Esophagus squamous epithelium (tissue), 5 donors: ENCODE measurements around the gene FANCE. TPM values are rescaled to one million over a fixed set of nuclear protein-coding genes. Genes with fewer than 3 reads are reported as not detected.

Experiments
- DNase-seq: peaks from one replicate; lab custom pipeline; 2025; lab: John Stamatoyannopoulos, UW
- H3K27ac ChIP-seq, 4 donors: fragments of 200-600 bp; sonication (generic); one replicate each; pipeline ENCODE4 v1.5.1; 2016 to 2019; ENCODE audit warnings: mild to moderate bottlenecking in 1 of 4
- H3K27me3 ChIP-seq, 4 donors: fragments of 200-600 bp; sonication (generic); 1 replicate in 3 of 4; 2 replicates in 1 of 4; pipeline versions ENCODE4 v1.5.1 to v1.6.0; 2017 to 2021; ENCODE audit warnings: antibody characterized with exemption in 1 of 4
- H3K36me3 ChIP-seq, 3 donors: fragments of 200-600 bp; sonication (generic); one replicate each; pipeline ENCODE4 v1.5.1; 2016 to 2019
- H3K4me1 ChIP-seq, 3 donors: fragments of 200-600 bp; sonication (generic); one replicate each; pipeline ENCODE4 v1.5.1; 2017 to 2019
- H3K4me3 ChIP-seq, 4 donors: fragments of 200-600 bp; sonication (generic); 1 replicate in 3 of 4; 2 replicates in 1 of 4; pipeline ENCODE4 v1.5.1; 2016 to 2019; ENCODE audit warnings: mild to moderate bottlenecking in 2 of 4, moderate library complexity in 1 of 4
- H3K9me3 ChIP-seq, 3 donors: fragments of 200-600 bp; sonication (generic); one replicate each; pipeline ENCODE4 v1.5.1; 2016 to 2019
- CTCF ChIP-seq, 6 experiments: fragments of 450-650 bp in 4 of 6; fragments of 200-600 bp in 2 of 6; sonication (generic) in 2 of 6; IDR thresholded peaks; one replicate each; pipeline ENCODE4 v1.5.1; 2016 to 2019; ENCODE audit warnings: antibody characterized with exemption in 6 of 6, mild to moderate bottlenecking in 4 of 6, moderate library complexity in 4 of 6
- POLR2A ChIP-seq, 4 donors: fragments of 450-650 bp; IDR thresholded peaks; one replicate each; pipeline ENCODE4 v1.6.1; 2017; ENCODE audit warnings: antibody characterized with exemption in 4 of 4, mild to moderate bottlenecking in 4 of 4, moderate library complexity in 3 of 4
- WGBS, 2 donors: methylation state at CpG; one replicate each; pipeline ENCODE4 v1.1.5; 2018; 5-methylcytosine and 5-hydroxymethylcytosine counted together
- intact Hi-C: fragments of 100-400 bp; cut with DNase I; formaldehyde crosslinking; loops from one replicate; pipeline ENCODE4 v1.15.0; 2022
- total RNA-seq, 4 donors: library from RNA; depleted of rRNA; stranded (reverse); fragments of >200 nt; gene quantifications; one replicate each; pipeline ENCODE4 v1.1.0, GENCODE V29; 2016
- donor health status: DM: yes; HTN: yes; CAD: no.

Gene FANCE
- total RNA-seq, 4 donors from 2014 or later: 6.9 to 15.5 (median 8.0) TPM

DNA sequence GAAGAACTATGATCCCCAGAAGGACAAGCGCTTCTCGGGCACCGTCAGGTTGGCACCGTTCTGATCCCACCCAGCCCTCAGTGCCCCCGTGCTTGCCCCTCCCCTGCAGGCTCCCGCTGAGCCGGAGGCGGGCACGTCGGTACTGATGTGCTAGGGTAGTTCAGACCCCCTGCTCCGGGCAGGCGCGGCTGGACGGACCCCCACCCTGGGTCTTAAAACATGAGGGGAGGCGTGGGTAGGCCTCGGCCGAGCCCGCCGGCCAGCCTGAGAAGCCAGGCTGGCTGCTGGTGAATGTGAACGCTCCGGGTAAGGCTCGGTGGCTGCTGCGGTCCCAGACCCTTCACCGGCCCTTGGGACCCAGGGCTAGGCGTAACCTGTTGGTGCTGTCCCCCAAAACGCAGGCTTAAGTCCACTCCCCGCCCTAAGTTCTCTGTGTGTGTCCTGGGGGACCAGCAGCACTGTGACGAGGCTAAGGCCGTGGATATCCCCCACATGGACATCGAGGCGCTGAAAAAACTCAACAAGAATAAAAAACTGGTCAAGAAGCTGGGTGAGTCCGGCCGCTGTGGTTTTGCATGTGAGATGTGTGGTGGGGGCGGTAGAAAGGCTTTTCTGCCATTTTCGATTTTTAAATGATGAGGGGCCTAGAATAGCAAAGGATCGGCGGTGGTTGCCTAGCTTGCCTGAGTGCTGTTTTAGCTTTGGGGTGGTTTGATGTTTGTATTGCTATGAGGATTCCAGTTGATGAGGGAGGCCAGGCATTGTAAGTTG lies 17.0 kb downstream of the FANCE start:
- WGBS, 2 donors: 1 to 5% methylated on average over 7 to 11 of the region's 37 CpGs
- no peak for DNase-seq
- TF ChIP-seq POLR2A (IDR thresholded peaks at IDR 0.05): no peak
- Histone ChIP-seq H3K9me3 (no peaks in the 10 kb centered on the region), H3K4me3 (peak overlapping the region; percentile 64 to 91 (median 74)), H3K4me1 (peaks cover 21 to 60% (median 25%) of the 10 kb centered on the region in 3 donors), H3K27ac (peak overlapping the region; percentile 91 to 93 (median 92)), H3K36me3 (peaks cover 12 to 74% (median 16%) of the 10 kb centered on the region in 3 donors), H3K27me3 (no peaks in the 10 kb centered on the region)
- intact Hi-C loops: no loop called here

DNA sequence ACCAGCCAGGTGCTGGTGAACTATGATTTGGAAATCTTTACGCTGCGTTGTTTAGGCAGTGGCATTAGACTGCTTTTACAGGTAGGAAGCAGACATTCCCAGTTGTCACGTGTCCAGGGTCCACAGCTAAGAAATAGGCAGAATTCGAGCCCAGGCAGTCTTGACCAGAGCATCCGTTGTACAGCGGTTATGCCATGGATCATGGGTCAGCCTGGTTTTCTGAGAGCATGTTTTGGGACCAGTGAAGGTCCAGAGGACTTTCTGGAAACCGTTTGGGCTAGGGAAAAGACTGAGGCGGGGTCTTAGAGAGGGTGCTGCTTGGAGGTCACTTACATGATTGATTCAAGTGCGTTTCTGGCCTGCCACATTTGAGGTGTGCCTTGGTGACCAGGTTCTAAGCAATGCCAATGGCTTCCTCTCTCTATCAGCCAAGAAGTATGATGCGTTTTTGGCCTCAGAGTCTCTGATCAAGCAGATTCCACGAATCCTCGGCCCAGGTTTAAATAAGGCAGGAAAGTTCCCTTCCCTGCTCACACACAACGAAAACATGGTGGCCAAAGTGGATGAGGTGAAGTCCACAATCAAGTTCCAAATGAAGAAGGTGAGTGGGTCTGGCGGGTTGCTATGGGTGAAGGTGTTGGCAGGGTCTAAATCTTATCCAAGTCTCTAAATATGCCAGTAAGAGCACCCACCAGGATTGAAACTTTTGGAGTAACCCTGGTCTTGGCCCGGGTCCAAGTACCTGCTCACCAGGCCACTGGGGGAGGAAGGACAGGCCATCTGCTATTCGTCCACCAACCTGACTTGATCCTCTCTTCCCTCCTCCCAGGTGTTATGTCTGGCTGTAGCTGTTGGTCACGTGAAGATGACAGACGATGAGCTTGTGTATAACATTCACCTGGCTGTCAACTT lies 17.9 kb downstream of the FANCE start:
- peaks cover 21 to 62% (median 25%) of the 10 kb centered on the region in 3 donors for H3K4me1 ChIP-seq
- WGBS, 2 donors: 15 to 28% methylated on average over 15 to 18 of the region's 18 CpGs
- H3K27ac ChIP-seq: peak overlapping the region; percentile 91 to 93 (median 92)
- peaks cover 12 to 80% (median 16%) of the 10 kb centered on the region in 3 donors for H3K36me3 ChIP-seq
- TF ChIP-seq CTCF (IDR thresholded peaks at IDR 0.05) (no peak), POLR2A (IDR thresholded peaks at IDR 0.05) (no peak)
- no peaks in the 10 kb centered on the region for H3K9me3 ChIP-seq
- intact Hi-C loops: no loop called here
- DNase-seq: no peak
- H3K27me3 ChIP-seq: no peaks in the 10 kb centered on the region
- H3K4me3 ChIP-seq: peak overlapping the region; percentile 64 to 91 (median 74)

GRCh38 chr6:35470663-35471120 lies 18.6 kb downstream of the FANCE start:
- peaks cover 21 to 67% (median 25%) of the 10 kb centered on the region in 3 donors for H3K4me1 ChIP-seq
- peak overlapping the region; percentile 64 to 91 (median 74) for H3K4me3 ChIP-seq
- WGBS, 2 donors: 37 to 39% methylated on average over 3 of the region's 3 CpGs
- H3K9me3 ChIP-seq: no peaks in the 10 kb centered on the region
- H3K36me3 ChIP-seq: peaks cover 12 to 80% (median 16%) of the 10 kb centered on the region in 3 donors
- no peak for DNase-seq
- peak overlapping the region; percentile 91 to 93 (median 92) for H3K27ac ChIP-seq
- no peaks in the 10 kb centered on the region for H3K27me3 ChIP-seq
- no peak for TF ChIP-seq POLR2A (IDR thresholded peaks at IDR 0.05)
- no peak for TF ChIP-seq CTCF (IDR thresholded peaks at IDR 0.05)
- intact Hi-C loops: no loop called here

- peaks cover 8 to 81% (median 12%) of the 10 kb centered on the region in 3 donors for H3K36me3 ChIP-seq
- intact Hi-C loops: no loop called here
- WGBS, 2 donors: 38 to 46% methylated on average over 5 to 7 of the region's 8 CpGs
Measured at GRCh38 chr6:35471836-35472345, 19.8 kb downstream of the FANCE start.

More at GRCh38 chr6:35471836-35472345, 19.8 kb downstream of the FANCE start:
- no peaks in the 10 kb centered on the region for H3K27me3 ChIP-seq
- TF ChIP-seq POLR2A (IDR thresholded peaks at IDR 0.05) (no peak), CTCF (IDR thresholded peaks at IDR 0.05) (no peak)
- H3K27ac ChIP-seq: peak overlapping the region; percentile 31 to 93 (median 92)
- peak overlapping the region in 1 of 4 donors; percentile 77 for H3K4me3 ChIP-seq
- no peak for DNase-seq
- no peaks in the 10 kb centered on the region for H3K9me3 ChIP-seq
- H3K4me1 ChIP-seq: peaks cover 21 to 78% (median 25%) of the 10 kb centered on the region in 3 donors
